ENCODE measurements around the gene FCMR.

- peak in 3 of 6 experiments; percentile 10 to 41 (median 10) for TF ChIP-seq CTCF (IDR thresholded peaks at IDR 0.05)
- TF ChIP-seq POLR2A (IDR thresholded peaks at IDR 0.05): no peak
Observed at GRCh38 chr1:206882555-206882954, 39.2 kb downstream of the FCMR start.
